NB4 (cell line): ENCODE results near the gene MAP4K4.

Experiments used
- MYC ChIP-seq: IDR thresholded peaks from 2 replicates; pipeline ENCODE4 v1.6.1; 2011; ENCODE audit warnings: low read depth, low read length
- POLR2A ChIP-seq: IDR thresholded peaks from 2 replicates; pipeline ENCODE4 v1.6.1; 2011; ENCODE audit warnings: mild to moderate bottlenecking; ENCODE audit not compliant: insufficient read length; ENCODE audit errors: extremely low read depth
- TF ChIP-seq, protein P1 (sequence below): IDR thresholded peaks from one replicate; pipeline ENCODE4 v1.5.1; 2012; ENCODE audit warnings: low read depth, low read length
- TF ChIP-seq, protein P2 (sequence below): IDR thresholded peaks from 2 replicates; pipeline ENCODE4 v1.6.1; 2011; ENCODE audit warnings: low read depth, low read length

DNA sequence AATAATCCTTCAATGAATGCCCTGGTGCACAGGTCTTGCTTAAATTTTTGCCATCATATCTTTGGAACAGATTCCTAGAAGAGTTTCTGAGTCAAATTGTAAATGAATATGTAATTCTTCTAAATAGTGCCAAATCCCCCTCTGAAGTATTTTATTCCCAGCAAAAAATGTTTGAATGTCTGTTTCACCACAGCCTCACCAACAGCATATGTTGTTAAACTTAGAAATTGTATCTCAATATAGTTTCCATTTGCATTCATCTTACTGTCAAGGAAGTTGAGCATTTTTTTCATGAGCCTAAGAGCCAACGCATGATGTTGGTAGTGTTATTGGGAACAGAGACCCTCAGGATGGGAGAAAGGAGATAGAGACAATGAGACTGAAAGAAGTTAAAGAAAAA lies 207.4 kb downstream of the MAP4K4 start:
- TF ChIP-seq, protein P1, sequence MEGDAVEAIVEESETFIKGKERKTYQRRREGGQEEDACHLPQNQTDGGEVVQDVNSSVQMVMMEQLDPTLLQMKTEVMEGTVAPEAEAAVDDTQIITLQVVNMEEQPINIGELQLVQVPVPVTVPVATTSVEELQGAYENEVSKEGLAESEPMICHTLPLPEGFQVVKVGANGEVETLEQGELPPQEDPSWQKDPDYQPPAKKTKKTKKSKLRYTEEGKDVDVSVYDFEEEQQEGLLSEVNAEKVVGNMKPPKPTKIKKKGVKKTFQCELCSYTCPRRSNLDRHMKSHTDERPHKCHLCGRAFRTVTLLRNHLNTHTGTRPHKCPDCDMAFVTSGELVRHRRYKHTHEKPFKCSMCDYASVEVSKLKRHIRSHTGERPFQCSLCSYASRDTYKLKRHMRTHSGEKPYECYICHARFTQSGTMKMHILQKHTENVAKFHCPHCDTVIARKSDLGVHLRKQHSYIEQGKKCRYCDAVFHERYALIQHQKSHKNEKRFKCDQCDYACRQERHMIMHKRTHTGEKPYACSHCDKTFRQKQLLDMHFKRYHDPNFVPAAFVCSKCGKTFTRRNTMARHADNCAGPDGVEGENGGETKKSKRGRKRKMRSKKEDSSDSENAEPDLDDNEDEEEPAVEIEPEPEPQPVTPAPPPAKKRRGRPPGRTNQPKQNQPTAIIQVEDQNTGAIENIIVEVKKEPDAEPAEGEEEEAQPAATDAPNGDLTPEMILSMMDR: no peak
- TF ChIP-seq MYC (no peak), POLR2A (no peak)
- TF ChIP-seq, protein P2, sequence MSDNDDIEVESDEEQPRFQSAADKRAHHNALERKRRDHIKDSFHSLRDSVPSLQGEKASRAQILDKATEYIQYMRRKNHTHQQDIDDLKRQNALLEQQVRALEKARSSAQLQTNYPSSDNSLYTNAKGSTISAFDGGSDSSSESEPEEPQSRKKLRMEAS: no peak
